A549 (cell line): ENCODE measurements around the gene PNPLA7. TPM values are rescaled to one million over a fixed set of nuclear protein-coding genes. Genes with fewer than 3 reads are reported as not detected.

Source experiments
- ATAC-seq, 2 experiments: fragments of 200-7000 bp in 1 of 2; fragments of >200 bp in 1 of 2; cut with Nextera tagmentation in 1 of 2; cut with Tn5 transposase in 1 of 2; 3 replicates each; pipeline versions ENCODE4 v1.8.0 to v1.9.1; 2018 to 2020; ENCODE audit warnings: mild to moderate bottlenecking in 1 of 2, moderate library complexity in 1 of 2
- CTCF ChIA-PET: fragments of 300-600 bp; sonication (Branson Sonifier 250); formaldehyde crosslinking; extraction: SDS; loops from one replicate; lab custom pipeline; 2021; ENCODE audit warnings: antibody characterized with exemption, inconsistent platforms; lab: Yijun Ruan, JAX
- POLR2A ChIA-PET: fragments of 350-600 bp; formaldehyde crosslinking; extraction: SDS; loops from one replicate; lab custom pipeline; 2021; ENCODE audit warnings: antibody characterized with exemption, inconsistent platforms; lab: Yijun Ruan, JAX
- DNase-seq, 2 experiments: peaks; one replicate each; pipeline versions ENCODE4 v3.0.0 to v3.0.0-alpha.2; 2011 to 2016; ENCODE audit warnings: low read depth in 1 of 2, low spot score in 1 of 2
- FAIRE-seq: peaks from 2 replicates; lab custom pipeline; 2011; peaks lifted over from hg19 to GRCh38; lab: Jason Lieb, UNC
- H3K27ac ChIP-seq, 2 experiments: fragments of >200 bp; sonication (Bioruptor Twin); formaldehyde crosslinking; 3 replicates each; pipeline ENCODE4 v1.5.1; 2016 to 2017
- H3K4me1 ChIP-seq: fragments of >200 bp; sonication (Bioruptor Twin); formaldehyde crosslinking; 3 replicates; pipeline ENCODE4 v1.6.1; 2016
- H3K4me2 ChIP-seq: fragments of >200 bp; sonication (Bioruptor Twin); formaldehyde crosslinking; 3 replicates; pipeline ENCODE4 v1.6.1; 2016
- H3K4me3 ChIP-seq: fragments of >200 bp; sonication (Bioruptor Twin); formaldehyde crosslinking; 3 replicates; pipeline ENCODE4 v1.5.1; 2016
- H3K9me3 ChIP-seq: fragments of >200 bp; sonication (Bioruptor Twin); formaldehyde crosslinking; 3 replicates; pipeline ENCODE4 v1.6.1; 2016
- BHLHE40 ChIP-seq: IDR thresholded peaks from 2 replicates; pipeline ENCODE4 v1.6.1; 2012; ENCODE audit warnings: low read depth, low read length, inconsistent platforms
- CBX2 ChIP-seq: fragments of 200-600 bp; sonication (generic); IDR thresholded peaks from 2 replicates; pipeline ENCODE4 v1.6.1; 2016; ENCODE audit warnings: low read depth, mild to moderate bottlenecking, borderline replicate concordance
- CHD4 ChIP-seq: fragments of 200-600 bp; sonication (generic); IDR thresholded peaks from 2 replicates; pipeline ENCODE4 v1.6.1; 2016; ENCODE audit warnings: antibody characterized with exemption, mild to moderate bottlenecking, borderline replicate concordance
- EHF ChIP-seq: fragments of 250-450 bp; sonication (Bioruptor Pico); IDR thresholded peaks from 2 replicates; pipeline ENCODE4 v1.5.0; 2020; ENCODE audit warnings: mild to moderate bottlenecking
- EHMT2 ChIP-seq: fragments of 200-600 bp; sonication (generic); IDR thresholded peaks from 2 replicates; pipeline ENCODE4 v1.6.1; 2016; ENCODE audit warnings: antibody characterized with exemption, low read depth, mild to moderate bottlenecking, moderate library complexity
- EP300 ChIP-seq, 2 experiments: fragments of >200 bp; sonication (Bioruptor Twin); formaldehyde crosslinking; IDR thresholded peaks; 2 replicates in 1 of 2; 3 replicates in 1 of 2; pipeline ENCODE4 v1.6.1; 2016 to 2017
- ESRRA ChIP-seq: fragments of 150-350 bp; IDR thresholded peaks from 2 replicates; pipeline ENCODE4 v1.6.1; 2014; ENCODE audit warnings: mild to moderate bottlenecking, low read length, borderline replicate concordance
- GATA3 ChIP-seq: IDR thresholded peaks from 2 replicates; pipeline ENCODE4 v1.6.1; 2012; ENCODE audit warnings: borderline replicate concordance
- HDAC2 ChIP-seq: fragments of 200-600 bp; sonication (generic); IDR thresholded peaks from 2 replicates; pipeline ENCODE4 v1.6.1; 2016
- JUNB ChIP-seq: fragments of >200 bp; sonication (Bioruptor Twin); formaldehyde crosslinking; IDR thresholded peaks from 2 replicates; pipeline ENCODE4 v1.6.1; 2016
- KDM1A ChIP-seq: fragments of 200-600 bp; sonication (generic); IDR thresholded peaks from 2 replicates; pipeline ENCODE4 v1.6.1; 2016; ENCODE audit warnings: low read depth, mild to moderate bottlenecking
- KDM5A ChIP-seq: fragments of 200-600 bp; sonication (generic); IDR thresholded peaks from 2 replicates; pipeline ENCODE4 v1.6.1; 2016; ENCODE audit warnings: antibody characterized with exemption, mild to moderate bottlenecking
- NR3C1 ChIP-seq: fragments of >200 bp; sonication (Bioruptor Twin); formaldehyde crosslinking; IDR thresholded peaks from 3 replicates; pipeline ENCODE4 v1.6.1; 2017
- RNF2 ChIP-seq: fragments of 200-600 bp; sonication (generic); IDR thresholded peaks from 2 replicates; pipeline ENCODE4 v1.6.1; 2016; ENCODE audit warnings: low read depth, mild to moderate bottlenecking, antibody characterized with exemption, moderate library complexity, borderline replicate concordance
- TFCP2L1 ChIP-seq: fragments of 250-450 bp; sonication (Bioruptor Pico); IDR thresholded peaks from 2 replicates; pipeline ENCODE4 v1.5.0; 2021; ENCODE audit warnings: mild to moderate bottlenecking
- TP53 ChIP-seq: fragments of 250-450 bp; sonication (Bioruptor Pico); IDR thresholded peaks from 2 replicates; pipeline ENCODE4 v1.5.0; 2021; ENCODE audit warnings: mild to moderate bottlenecking, moderate library complexity
- ZC3H11A ChIP-seq: fragments of 450-650 bp; IDR thresholded peaks from 2 replicates; pipeline ENCODE4 v1.6.1; 2014; ENCODE audit warnings: antibody characterized with exemption, mild to moderate bottlenecking
- ZFP36 ChIP-seq: fragments of 450-650 bp; IDR thresholded peaks from 2 replicates; pipeline ENCODE4 v1.6.1; 2014; ENCODE audit warnings: borderline replicate concordance; ENCODE audit not compliant: partially characterized antibody
- ZSCAN20 ChIP-seq: fragments of 250-450 bp; sonication (Bioruptor Pico); IDR thresholded peaks from 2 replicates; pipeline ENCODE4 v1.8.0; 2022; ENCODE audit warnings: mild to moderate bottlenecking, moderate library complexity
- WGBS: methylation state at CpG from one replicate; pipeline ENCODE4 v1.1.6; 2017; ENCODE audit errors: missing lambda C conversion rate; 5-methylcytosine and 5-hydroxymethylcytosine counted together
- polyA plus RNA-seq, 4 experiments: library from polyadenylated mRNA; depleted of rRNA in 3 of 4; stranded (reverse); fragments of >200 nt; fragmentation: RNase III in 1 of 4; extraction: RNeasy Plus Mini Kit Qiagen cat#74134 plus additional on column Dnase treatment in 1 of 4; gene quantifications; 2 replicates in 3 of 4; 3 replicates in 1 of 4; pipeline ENCODE4 v1.2.3, GENCODE V29; 2011 to 2017
- TF ChIP-seq, protein P1 (sequence below): IDR thresholded peaks from 2 replicates; pipeline ENCODE4 v1.6.1; 2012; ENCODE audit warnings: low read depth, borderline replicate concordance
- TF ChIP-seq, protein P2 (sequence below): IDR thresholded peaks from 2 replicates; pipeline ENCODE4 v1.6.1; 2012
- TF ChIP-seq, protein P3 (sequence below): fragments of 200-600 bp; sonication (generic); IDR thresholded peaks from 2 replicates; pipeline ENCODE4 v1.6.1; 2016; ENCODE audit warnings: antibody characterized with exemption, mild to moderate bottlenecking, moderate library complexity
- TF ChIP-seq, protein P4 (sequence below): fragments of 450-650 bp; IDR thresholded peaks from 2 replicates; pipeline ENCODE4 v1.6.1; 2014; ENCODE audit warnings: antibody characterized with exemption
- TF ChIP-seq, protein P5 (sequence below): fragments of >200 bp; sonication (Bioruptor Twin); formaldehyde crosslinking; IDR thresholded peaks from 2 replicates; pipeline ENCODE4 v1.6.1; 2016
- TF ChIP-seq, protein P6 (sequence below): fragments of 250-450 bp; sonication (Bioruptor Pico); IDR thresholded peaks from 2 replicates; pipeline ENCODE4 v1.5.0; 2021; ENCODE audit warnings: mild to moderate bottlenecking, moderate library complexity, borderline replicate concordance

PNPLA7 gene
- polyA plus RNA-seq, 2 of the 4 experiments (the other 2 are of a cell fraction), result 0.31 to 1.1 TPM

DNA sequence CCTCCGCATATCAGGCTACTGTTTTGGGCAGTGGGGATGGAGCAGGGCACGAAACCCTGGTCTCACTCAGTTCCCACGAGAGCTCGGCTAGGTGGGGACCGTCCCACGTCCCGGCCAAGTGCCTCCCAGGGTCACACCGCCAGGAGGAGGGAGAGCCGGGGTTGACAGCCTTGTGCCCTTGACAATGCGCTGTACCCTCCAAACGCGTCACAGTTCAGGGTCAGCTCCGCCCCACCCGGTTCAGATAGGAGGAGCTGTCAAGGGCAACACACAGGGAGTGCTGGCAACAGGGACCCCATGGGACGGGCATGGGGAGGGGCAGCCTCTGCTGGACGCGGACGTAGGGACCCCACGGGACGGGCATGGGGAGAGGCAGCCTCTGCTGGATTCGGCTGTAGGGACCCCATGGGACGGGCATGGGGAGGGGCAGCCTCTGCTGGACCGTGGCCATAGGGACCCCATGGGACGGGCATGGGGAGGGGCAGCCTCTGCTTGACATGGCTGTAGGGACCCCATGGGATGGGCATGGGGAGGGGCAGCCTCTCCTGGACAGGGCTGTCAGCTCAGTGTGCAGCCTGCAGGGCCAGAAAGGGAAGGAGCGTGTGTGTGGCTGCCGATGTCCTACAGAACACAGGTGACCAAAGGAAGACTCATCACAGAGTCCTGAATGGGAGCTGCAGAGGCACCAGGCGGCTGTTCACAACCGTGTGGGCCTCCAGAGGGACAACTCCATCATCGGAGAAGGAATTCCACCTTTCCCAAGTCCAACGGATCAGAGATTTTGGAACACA is 29.4 kb downstream of the PNPLA7 start:
- no peak for TF ChIP-seq KDM1A
- TF ChIP-seq ZFP36, result no peak
- no peak for TF ChIP-seq ZC3H11A
- TF ChIP-seq ESRRA, result no peak
- TF ChIP-seq EHMT2, result no peak
- TF ChIP-seq NR3C1, result no peak
- no peak for TF ChIP-seq KDM5A
- no peak for TF ChIP-seq ZSCAN20
- TF ChIP-seq EP300 (IDR thresholded peaks at IDR 0.05), result no peak
- TF ChIP-seq GATA3, result no peak
- TF ChIP-seq RNF2, result no peak
- TF ChIP-seq TFCP2L1, result no peak
- TF ChIP-seq HDAC2, result no peak
- TF ChIP-seq, protein P1, sequence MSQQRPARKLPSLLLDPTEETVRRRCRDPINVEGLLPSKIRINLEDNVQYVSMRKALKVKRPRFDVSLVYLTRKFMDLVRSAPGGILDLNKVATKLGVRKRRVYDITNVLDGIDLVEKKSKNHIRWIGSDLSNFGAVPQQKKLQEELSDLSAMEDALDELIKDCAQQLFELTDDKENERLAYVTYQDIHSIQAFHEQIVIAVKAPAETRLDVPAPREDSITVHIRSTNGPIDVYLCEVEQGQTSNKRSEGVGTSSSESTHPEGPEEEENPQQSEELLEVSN, result no peak
- no peak for TF ChIP-seq CBX2
- TF ChIP-seq EHF (CRISPR knock-in tag), result no peak
- TF ChIP-seq, protein P2, sequence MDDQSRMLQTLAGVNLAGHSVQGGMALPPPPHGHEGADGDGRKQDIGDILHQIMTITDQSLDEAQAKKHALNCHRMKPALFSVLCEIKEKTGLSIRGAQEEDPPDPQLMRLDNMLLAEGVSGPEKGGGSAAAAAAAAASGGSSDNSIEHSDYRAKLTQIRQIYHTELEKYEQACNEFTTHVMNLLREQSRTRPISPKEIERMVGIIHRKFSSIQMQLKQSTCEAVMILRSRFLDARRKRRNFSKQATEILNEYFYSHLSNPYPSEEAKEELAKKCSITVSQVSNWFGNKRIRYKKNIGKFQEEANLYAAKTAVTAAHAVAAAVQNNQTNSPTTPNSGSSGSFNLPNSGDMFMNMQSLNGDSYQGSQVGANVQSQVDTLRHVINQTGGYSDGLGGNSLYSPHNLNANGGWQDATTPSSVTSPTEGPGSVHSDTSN, result no peak
- TF ChIP-seq, protein P3, sequence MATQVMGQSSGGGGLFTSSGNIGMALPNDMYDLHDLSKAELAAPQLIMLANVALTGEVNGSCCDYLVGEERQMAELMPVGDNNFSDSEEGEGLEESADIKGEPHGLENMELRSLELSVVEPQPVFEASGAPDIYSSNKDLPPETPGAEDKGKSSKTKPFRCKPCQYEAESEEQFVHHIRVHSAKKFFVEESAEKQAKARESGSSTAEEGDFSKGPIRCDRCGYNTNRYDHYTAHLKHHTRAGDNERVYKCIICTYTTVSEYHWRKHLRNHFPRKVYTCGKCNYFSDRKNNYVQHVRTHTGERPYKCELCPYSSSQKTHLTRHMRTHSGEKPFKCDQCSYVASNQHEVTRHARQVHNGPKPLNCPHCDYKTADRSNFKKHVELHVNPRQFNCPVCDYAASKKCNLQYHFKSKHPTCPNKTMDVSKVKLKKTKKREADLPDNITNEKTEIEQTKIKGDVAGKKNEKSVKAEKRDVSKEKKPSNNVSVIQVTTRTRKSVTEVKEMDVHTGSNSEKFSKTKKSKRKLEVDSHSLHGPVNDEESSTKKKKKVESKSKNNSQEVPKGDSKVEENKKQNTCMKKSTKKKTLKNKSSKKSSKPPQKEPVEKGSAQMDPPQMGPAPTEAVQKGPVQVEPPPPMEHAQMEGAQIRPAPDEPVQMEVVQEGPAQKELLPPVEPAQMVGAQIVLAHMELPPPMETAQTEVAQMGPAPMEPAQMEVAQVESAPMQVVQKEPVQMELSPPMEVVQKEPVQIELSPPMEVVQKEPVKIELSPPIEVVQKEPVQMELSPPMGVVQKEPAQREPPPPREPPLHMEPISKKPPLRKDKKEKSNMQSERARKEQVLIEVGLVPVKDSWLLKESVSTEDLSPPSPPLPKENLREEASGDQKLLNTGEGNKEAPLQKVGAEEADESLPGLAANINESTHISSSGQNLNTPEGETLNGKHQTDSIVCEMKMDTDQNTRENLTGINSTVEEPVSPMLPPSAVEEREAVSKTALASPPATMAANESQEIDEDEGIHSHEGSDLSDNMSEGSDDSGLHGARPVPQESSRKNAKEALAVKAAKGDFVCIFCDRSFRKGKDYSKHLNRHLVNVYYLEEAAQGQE, result no peak
- Histone ChIP-seq H3K4me1 (no peaks in the 10 kb centered on the region), H3K4me2 (no peak overlapping the region), H3K4me3 (no peak overlapping the region), H3K27ac (no peak overlapping the region), H3K9me3 (no peaks in the 10 kb centered on the region)
- ChIA-PET POLR2A (no interaction called here), CTCF (interaction anchor here (0.7 to 3.7 kb wide), 8 partner anchors 12 to 284 kb away, joined by 3 to 11 read pairs (median 4); partner anchors contain the start of gene NRARP)
- DNase-seq, result no peak
- FAIRE-seq, result no peak
- 81% methylated on average over 27 of the region's 30 CpGs for WGBS
- no peak for ATAC-seq

DNA sequence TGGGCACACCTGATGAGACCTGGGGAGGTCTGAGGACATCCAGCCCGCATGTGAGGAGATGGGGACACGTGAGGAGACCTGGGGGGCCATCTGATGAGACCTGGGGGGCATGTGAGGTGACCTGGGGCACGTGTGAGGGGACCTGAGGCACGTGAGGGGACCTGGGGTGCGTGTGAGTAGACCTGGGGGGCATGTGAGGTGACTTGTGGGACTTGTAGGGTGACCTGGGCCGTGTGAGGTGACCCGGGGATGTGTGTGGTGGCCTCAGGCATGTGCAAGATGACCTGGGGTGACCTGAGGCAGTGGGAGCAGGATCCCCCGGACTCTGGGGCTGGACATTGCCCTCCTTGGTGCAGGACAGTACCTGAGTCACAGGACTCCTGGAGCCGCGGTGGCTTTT is 30.6 kb downstream of the PNPLA7 start:
- Histone ChIP-seq H3K4me3 (no peak overlapping the region), H3K4me2 (no peak overlapping the region), H3K4me1 (no peaks in the 10 kb centered on the region), H3K27ac (no peak overlapping the region), H3K9me3 (no peaks in the 10 kb centered on the region)
- 69% methylated on average over 9 of the region's 10 CpGs for whole genome bisulfite sequencing
- TF ChIP-seq BHLHE40 (no peak), ESRRA (no peak), CHD4 (no peak), TP53 (CRISPR knock-in tag) (no peak), KDM5A (no peak), JUNB (no peak)
- TF ChIP-seq, protein P4, sequence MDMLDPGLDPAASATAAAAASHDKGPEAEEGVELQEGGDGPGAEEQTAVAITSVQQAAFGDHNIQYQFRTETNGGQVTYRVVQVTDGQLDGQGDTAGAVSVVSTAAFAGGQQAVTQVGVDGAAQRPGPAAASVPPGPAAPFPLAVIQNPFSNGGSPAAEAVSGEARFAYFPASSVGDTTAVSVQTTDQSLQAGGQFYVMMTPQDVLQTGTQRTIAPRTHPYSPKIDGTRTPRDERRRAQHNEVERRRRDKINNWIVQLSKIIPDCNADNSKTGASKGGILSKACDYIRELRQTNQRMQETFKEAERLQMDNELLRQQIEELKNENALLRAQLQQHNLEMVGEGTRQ, result no peak
- TF ChIP-seq, protein P1, result no peak
- TF ChIP-seq, protein P5, sequence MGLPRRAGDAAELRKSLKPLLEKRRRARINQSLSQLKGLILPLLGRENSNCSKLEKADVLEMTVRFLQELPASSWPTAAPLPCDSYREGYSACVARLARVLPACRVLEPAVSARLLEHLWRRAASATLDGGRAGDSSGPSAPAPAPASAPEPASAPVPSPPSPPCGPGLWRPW, result no peak
- TF ChIP-seq, protein P6, sequence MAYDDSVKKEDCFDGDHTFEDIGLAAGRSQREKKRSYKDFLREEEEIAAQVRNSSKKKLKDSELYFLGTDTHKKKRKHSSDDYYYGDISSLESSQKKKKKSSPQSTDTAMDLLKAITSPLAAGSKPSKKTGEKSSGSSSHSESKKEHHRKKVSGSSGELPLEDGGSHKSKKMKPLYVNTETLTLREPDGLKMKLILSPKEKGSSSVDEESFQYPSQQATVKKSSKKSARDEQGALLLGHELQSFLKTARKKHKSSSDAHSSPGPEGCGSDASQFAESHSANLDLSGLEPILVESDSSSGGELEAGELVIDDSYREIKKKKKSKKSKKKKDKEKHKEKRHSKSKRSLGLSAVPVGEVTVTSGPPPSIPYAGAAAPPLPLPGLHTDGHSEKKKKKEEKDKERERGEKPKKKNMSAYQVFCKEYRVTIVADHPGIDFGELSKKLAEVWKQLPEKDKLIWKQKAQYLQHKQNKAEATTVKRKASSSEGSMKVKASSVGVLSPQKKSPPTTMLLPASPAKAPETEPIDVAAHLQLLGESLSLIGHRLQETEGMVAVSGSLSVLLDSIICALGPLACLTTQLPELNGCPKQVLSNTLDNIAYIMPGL (CRISPR knock-in tag), result no peak
- DNase-seq (no peak), ATAC-seq (no peak), FAIRE-seq (no peak)
- POLR2A ChIA-PET, result no interaction called here
- CTCF ChIA-PET, result interaction anchor here (1.4 kb wide), 1 partner anchor 13 kb away, joined by 5 read pairs; no protein-coding TSS in a partner anchor
